OCI-LY1 (cell line): ENCODE measurements around the gene PNPLA6.

Source experiments
- H2AFZ ChIP-seq: fragments of 200-600 bp; sonication (generic), shearing (Covaris generic); 2 replicates; pipeline ENCODE4 v1.6.0; 2014; ENCODE audit warnings: antibody characterized with exemption, mild to moderate bottlenecking, low read length
- H3F3A ChIP-seq: fragments of 200-600 bp; sonication (generic), shearing (Covaris generic); 2 replicates; pipeline ENCODE4 v1.6.0; 2014; ENCODE audit warnings: mild to moderate bottlenecking, antibody characterized with exemption, low read length, moderate library complexity; ENCODE audit not compliant: insufficient read depth
- H3K27ac ChIP-seq: fragments of 200-600 bp; sonication (generic); 2 replicates; pipeline ENCODE4 v1.5.1; 2014; ENCODE audit warnings: low read length, mixed run types, mild to moderate bottlenecking, low read depth; ENCODE audit not compliant: poor library complexity, severe bottlenecking
- H3K27me3 ChIP-seq: fragments of 200-600 bp; sonication (generic); 2 replicates; pipeline ENCODE4 v1.6.0; 2014; ENCODE audit warnings: antibody characterized with exemption, mild to moderate bottlenecking, low read length, moderate library complexity; ENCODE audit not compliant: insufficient read depth
- H3K36me3 ChIP-seq: fragments of 200-600 bp; sonication (generic); 2 replicates; pipeline ENCODE4 v1.6.1; 2014; ENCODE audit warnings: mild to moderate bottlenecking, antibody characterized with exemption, low read length, moderate library complexity, mixed read lengths; ENCODE audit not compliant: insufficient read depth
- H3K4me1 ChIP-seq: fragments of 200-600 bp; sonication (generic); 2 replicates; pipeline ENCODE4 v1.5.1; 2014; ENCODE audit warnings: mild to moderate bottlenecking, low read length, moderate library complexity; ENCODE audit not compliant: insufficient read depth, severe bottlenecking
- H3K4me2 ChIP-seq: fragments of 200-600 bp; sonication (generic), shearing (Covaris generic); 2 replicates; pipeline ENCODE4 v1.6.1; 2014; ENCODE audit warnings: low read length
- H3K4me3 ChIP-seq: fragments of 200-600 bp; sonication (generic); 2 replicates; pipeline ENCODE4 v1.5.1; 2014; ENCODE audit warnings: low read length, low read depth, mild to moderate bottlenecking, mixed read lengths; ENCODE audit not compliant: poor library complexity, severe bottlenecking
- H3K79me2 ChIP-seq: fragments of 200-600 bp; shearing (Covaris generic); 2 replicates; pipeline ENCODE4 v1.6.1; 2016; ENCODE audit warnings: mixed run types, low read length, mixed read lengths; ENCODE audit not compliant: insufficient read depth
- H3K9ac ChIP-seq: fragments of 200-600 bp; sonication (generic), shearing (Covaris generic); 2 replicates; pipeline ENCODE4 v1.6.1; 2014; ENCODE audit warnings: mild to moderate bottlenecking, low read length, mixed read lengths
- H3K9me2 ChIP-seq: fragments of 200-600 bp; sonication (generic), shearing (Covaris generic); 2 replicates; pipeline ENCODE4 v1.6.1; 2014; ENCODE audit warnings: low read depth, mild to moderate bottlenecking, low read length, mixed read lengths
- H3K9me3 ChIP-seq: fragments of 200-600 bp; shearing (Covaris generic); 2 replicates; pipeline ENCODE4 v1.6.1; 2014; ENCODE audit warnings: low read length, mixed read lengths
- H4K20me1 ChIP-seq: fragments of 200-600 bp; sonication (generic), shearing (Covaris generic); 2 replicates; pipeline ENCODE4 v1.6.0; 2016; ENCODE audit warnings: mild to moderate bottlenecking, low read length; ENCODE audit not compliant: insufficient read depth
- CTCF ChIP-seq: fragments of 200-600 bp; sonication (generic), shearing (Covaris generic); IDR thresholded peaks from 2 replicates; pipeline ENCODE4 v1.5.1; 2017; ENCODE audit warnings: mild to moderate bottlenecking, antibody characterized with exemption, low read length, moderate library complexity, mixed read lengths
- EZH2 ChIP-seq: fragments of 200-600 bp; sonication (generic), shearing (Covaris generic); IDR thresholded peaks from 2 replicates; pipeline ENCODE4 v1.8.0; 2017; ENCODE audit warnings: borderline replicate concordance, mixed run types, mild to moderate bottlenecking, antibody characterized with exemption, low read length, moderate library complexity, mixed read lengths

PNPLA6 gene

GRCh38 chr19:7494416-7495098, 41.0 kb upstream of the PNPLA6 start:
- TF ChIP-seq EZH2 (no peak), CTCF (no peak)
- Histone ChIP-seq H3K4me2 (no peak overlapping the region), H3K79me2 (no peaks in the 10 kb centered on the region), H3K4me1 (peaks cover 2% of the 10 kb centered on the region), H3K9me2 (no peaks in the 10 kb centered on the region), H4K20me1 (no peaks in the 10 kb centered on the region), H3K9ac (no peak overlapping the region), H3F3A (no peaks in the 10 kb centered on the region), H2AFZ (no peak overlapping the region), H3K27me3 (no peaks in the 10 kb centered on the region; the same call in 1 of the 2 replicates), H3K36me3 (no peaks in the 10 kb centered on the region), H3K9me3 (no peaks in the 10 kb centered on the region), H3K4me3 (no peak overlapping the region), H3K27ac (no peak overlapping the region)

GRCh38 chr19:7497292-7497691, 38.2 kb upstream of the PNPLA6 start:
- H3K36me3 ChIP-seq: no peaks in the 10 kb centered on the region
- no peaks in the 10 kb centered on the region for H3F3A ChIP-seq
- H3K4me2 ChIP-seq: no peak overlapping the region
- no peak overlapping the region for H3K27ac ChIP-seq
- no peaks in the 10 kb centered on the region; the same call in 1 of the 2 replicates for H3K27me3 ChIP-seq
- no peaks in the 10 kb centered on the region for H3K79me2 ChIP-seq
- no peaks in the 10 kb centered on the region for H3K9me2 ChIP-seq
- H3K4me3 ChIP-seq: no peak overlapping the region
- H2AFZ ChIP-seq: no peak overlapping the region
- H3K9ac ChIP-seq: no peak overlapping the region
- no peaks in the 10 kb centered on the region for H3K9me3 ChIP-seq
- TF ChIP-seq CTCF (peak; percentile 52), EZH2 (no peak)
- H3K4me1 ChIP-seq: no peaks in the 10 kb centered on the region
- H4K20me1 ChIP-seq: no peaks in the 10 kb centered on the region

- Histone ChIP-seq H3K4me2 (no peak overlapping the region), H3K36me3 (no peaks in the 10 kb centered on the region), H3K4me3 (no peak overlapping the region), H3K4me1 (peaks cover 5% of the 10 kb centered on the region), H3K27ac (no peak overlapping the region), H3K9me2 (no peaks in the 10 kb centered on the region), H3K9ac (no peak overlapping the region), H3K9me3 (no peaks in the 10 kb centered on the region), H4K20me1 (no peaks in the 10 kb centered on the region), H3K79me2 (no peaks in the 10 kb centered on the region), H3K27me3 (no peaks in the 10 kb centered on the region), H3F3A (no peaks in the 10 kb centered on the region), H2AFZ (no peak overlapping the region)
- no peak for TF ChIP-seq EZH2
- no peak for TF ChIP-seq CTCF
Measured at GRCh38 chr19:7500811-7501450, 34.6 kb upstream of the PNPLA6 start.
